Measurements from ENCODE around the gene CIAO2B.

Gene CIAO2B

GRCh38 chr16:66882702-66883101 lies 51.5 kb downstream of the CIAO2B start:
- TF ChIP-seq EZH2phosphoT487 (IDR thresholded peaks at IDR 0.05; ENCODE audit: borderline replicate concordance), result no peak
- TF ChIP-seq CTCF (conservative IDR thresholded peaks at IDR 0.05; ENCODE audit: low read length), result no peak
- H3K4me3 ChIP-seq (ENCODE audit: low read length, poor library complexity, severe bottlenecking), result peak overlapping the region; percentile 97
- peaks cover 66% of the 10 kb centered on the region for H3K79me2 ChIP-seq (ENCODE audit: insufficient read depth, low read length)
- H3K27me3 ChIP-seq (ENCODE audit: insufficient read depth, low read length, poor library complexity, severe bottlenecking), result no peaks in the 10 kb centered on the region
- H3K36me3 ChIP-seq (ENCODE audit: insufficient read depth, low read length), result peaks cover 20% of the 10 kb centered on the region; the same call in 1 of the 2 replicates
- H3K9me2 ChIP-seq (replicated peaks; ENCODE audit: low read depth, low read length), result no peaks in the 10 kb centered on the region
- H3K9me3 ChIP-seq (ENCODE audit: insufficient read depth, low read depth, low read length), result no peaks in the 10 kb centered on the region
- peaks cover 9% of the 10 kb centered on the region for H3F3A ChIP-seq (ENCODE audit: low read depth)
- H2AFZ ChIP-seq (ENCODE audit: low read length), result no peak overlapping the region
- H3K4me1 ChIP-seq (ENCODE audit: insufficient read depth, low read length, poor library complexity, severe bottlenecking), result peaks cover 64% of the 10 kb centered on the region
- H3K4me2 ChIP-seq (ENCODE audit: low read depth, low read length, poor library complexity, severe bottlenecking), result peak overlapping the region; percentile 87
- peak overlapping the region; percentile 73 for H3K9ac ChIP-seq (ENCODE audit: low read depth, low read length, poor library complexity, severe bottlenecking)
- H4K20me1 ChIP-seq (ENCODE audit: insufficient read depth, low read length, poor library complexity, severe bottlenecking), result peaks cover 39% of the 10 kb centered on the region
